GM18873 (cell line): Measurements from ENCODE around the gene PCGF6.
"Not testable (repeated sequence)": the region's sequence is repeated elsewhere in the genome, so short reads cannot be mapped to it uniquely, and the experiment has no call there.

Source experiments
- ATAC-seq: cut with Tn5 transposase; IDR thresholded peaks from one replicate; pipeline ENCODE4 v1.9.1; 2021; ENCODE audit warnings: mild to moderate bottlenecking, moderate library complexity, moderate number of reproducible peaks; ENCODE audit not compliant: unreplicated experiment, low FRiP score

Gene PCGF6, protein sequence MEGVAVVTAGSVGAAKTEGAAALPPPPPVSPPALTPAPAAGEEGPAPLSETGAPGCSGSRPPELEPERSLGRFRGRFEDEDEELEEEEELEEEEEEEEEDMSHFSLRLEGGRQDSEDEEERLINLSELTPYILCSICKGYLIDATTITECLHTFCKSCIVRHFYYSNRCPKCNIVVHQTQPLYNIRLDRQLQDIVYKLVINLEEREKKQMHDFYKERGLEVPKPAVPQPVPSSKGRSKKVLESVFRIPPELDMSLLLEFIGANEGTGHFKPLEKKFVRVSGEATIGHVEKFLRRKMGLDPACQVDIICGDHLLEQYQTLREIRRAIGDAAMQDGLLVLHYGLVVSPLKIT

DNA sequence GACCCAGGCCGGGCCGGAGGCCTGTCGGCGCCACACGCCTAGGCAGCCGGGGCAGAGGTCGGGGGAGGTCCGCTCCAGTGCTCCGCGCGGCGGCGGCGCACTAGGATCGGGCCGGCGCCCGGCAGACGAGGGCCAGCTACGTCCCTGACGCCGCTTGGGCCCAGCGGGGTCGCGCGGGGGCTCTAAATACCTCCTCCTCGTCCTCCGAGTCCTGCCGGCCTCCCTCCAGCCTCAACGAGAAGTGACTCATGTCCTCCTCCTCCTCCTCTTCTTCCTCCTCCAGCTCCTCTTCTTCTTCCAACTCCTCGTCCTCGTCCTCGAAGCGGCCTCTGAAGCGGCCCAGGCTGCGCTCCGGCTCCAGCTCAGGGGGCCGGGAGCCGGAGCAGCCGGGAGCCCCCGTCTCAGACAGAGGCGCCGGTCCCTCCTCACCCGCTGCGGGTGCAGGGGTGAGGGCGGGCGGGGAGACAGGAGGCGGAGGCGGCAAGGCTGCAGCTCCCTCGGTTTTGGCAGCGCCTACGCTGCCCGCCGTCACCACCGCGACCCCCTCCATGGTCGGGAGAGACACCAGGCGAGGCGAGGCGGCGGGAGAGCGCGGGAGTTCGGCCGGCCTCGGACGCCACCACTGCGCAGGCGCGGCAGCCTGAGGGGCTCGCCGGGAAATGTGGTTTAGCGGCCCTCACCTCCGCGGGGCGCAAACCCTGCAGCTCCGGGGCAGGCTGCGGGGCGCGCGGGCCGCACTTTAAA is at the start of gene PCGF6:
Gene PCGF6, minus strand, starts transcription at position 624 of the 744 bp plus-strand sequence. Its CDS starts 74 bp downstream, at position 550.
- ATAC-seq = peak; percentile 58

DNA sequence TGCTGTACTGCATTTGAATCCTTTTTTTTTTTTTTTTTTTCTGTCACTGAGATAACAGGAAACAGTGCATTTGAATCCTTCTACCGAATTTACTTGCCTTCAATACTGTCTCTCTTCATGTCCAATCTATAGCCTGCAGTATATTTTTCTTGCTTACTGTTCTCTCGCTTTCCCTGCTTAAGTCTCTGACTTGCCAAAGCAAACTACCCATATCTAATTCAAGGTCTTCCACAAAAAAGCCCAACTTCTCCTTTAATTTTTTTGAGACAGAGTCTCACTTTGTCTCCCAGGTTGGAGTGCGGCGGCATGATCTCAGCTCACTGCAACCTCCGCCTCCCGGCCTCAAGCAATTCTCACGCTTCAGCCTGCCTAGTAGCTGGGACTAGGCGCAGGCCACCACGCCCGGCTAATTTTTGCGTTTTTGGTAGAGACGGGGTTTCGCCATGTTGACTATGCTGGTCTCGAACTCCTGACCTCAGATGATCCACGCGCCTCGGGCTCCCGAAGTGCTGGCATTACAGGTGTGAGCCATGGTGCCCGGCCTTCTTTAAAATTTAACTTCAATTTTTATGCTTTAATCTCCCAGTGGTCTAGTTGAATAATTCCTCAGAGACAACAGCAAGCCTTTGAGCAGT is 46.4 kb upstream of the PCGF6 start:
- ATAC-seq = no peak

DNA sequence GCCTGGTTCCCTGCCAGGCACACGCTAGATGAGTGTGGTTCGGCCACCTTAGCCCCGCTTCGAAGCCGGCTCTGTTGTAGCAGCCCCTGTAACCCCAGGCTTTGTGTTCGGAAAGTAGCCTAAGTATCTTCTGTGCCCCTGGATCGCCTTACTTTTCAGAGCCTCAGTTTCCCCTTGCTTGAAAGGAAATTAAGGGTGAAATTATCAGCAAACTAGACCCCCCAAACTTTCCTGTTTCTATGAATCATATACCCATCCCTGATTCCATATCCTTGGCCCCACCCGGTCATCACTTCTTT is 45.8 kb upstream of the PCGF6 start:
- ATAC-seq = no peak

DNA sequence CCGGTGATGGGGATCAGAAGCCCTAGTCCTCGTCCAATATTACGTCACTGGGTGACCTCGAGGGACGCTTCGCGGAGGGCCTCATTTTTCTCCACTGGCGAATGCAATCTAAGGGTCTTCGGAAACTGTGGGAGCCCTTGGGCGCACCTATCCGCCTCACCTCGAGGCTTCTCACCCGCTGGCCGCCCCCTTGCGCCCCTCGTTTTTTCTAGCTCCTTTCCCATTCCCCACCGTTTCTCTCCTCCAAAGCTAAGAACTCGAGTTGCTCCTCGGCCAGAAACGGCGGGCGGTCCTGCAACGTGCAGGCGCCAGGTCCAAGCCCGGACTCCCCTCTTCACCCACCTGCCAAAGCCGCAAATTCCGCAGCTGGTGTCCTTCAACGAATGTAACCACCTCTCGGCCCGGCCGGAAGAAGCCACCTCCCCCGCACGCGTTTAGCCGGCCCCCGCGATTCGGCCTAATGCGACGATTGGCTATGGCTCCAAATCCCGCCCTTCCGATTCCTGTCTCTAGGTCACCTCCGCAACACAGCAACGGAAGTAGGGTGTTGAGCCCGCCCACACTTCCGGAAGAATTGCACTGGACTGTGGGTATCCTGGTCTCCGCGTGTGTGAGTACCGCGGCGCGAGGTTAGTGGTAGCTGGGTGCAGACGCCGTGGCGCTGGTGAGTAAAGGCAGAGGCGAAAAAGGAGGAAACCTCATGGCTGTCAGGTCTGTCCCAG is 45.3 kb upstream of the PCGF6 start, which contains the start of the genes ATP5MK and PDCD11:
Gene ATP5MK, minus strand, starts transcription at position 409 of the 722 bp plus-strand sequence. CDS start 4,018 bp downstream, outside the sequence.
Gene PDCD11, plus strand, starts transcription at position 560 of the 722 bp plus-strand sequence. CDS start 1,801 bp downstream, outside the sequence.
- peak; percentile 97 for ATAC-seq

DNA sequence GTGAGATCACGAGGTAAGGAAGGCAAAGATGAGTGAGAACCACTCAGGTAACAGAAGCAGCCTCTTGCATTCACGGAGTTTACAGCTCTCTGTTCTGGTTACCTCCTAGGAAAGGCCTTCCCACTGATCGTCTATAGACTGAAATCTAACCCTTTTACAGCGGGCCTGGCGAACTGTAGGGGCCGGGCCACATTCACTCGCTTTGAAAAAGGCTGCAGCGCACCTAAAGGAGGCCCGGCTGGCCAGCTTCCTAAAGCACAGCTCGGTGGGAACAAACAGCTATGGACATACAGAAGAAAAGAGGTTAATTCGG is 44.8 kb upstream of the PCGF6 start:
- ATAC-seq = no peak

DNA sequence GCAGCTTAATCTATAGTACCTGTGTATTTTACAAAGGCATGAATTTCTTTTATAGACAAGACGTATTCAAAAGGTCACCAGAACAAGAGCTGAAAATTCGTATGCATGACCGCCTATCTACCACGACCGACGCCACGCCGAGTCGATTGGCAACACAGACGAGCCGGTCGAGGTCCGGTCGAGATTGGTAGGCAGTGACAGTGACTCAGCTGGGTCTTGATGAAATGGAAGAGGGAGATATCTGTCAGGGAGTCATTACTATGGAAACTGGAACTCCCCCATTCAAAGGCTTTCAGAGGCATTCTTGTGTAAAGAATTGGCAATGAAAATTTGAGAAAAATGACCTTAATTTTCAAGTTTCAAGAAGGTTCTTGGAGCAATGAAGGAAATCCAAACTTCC is 43.2 kb upstream of the PCGF6 start:
- no peak for ATAC-seq

DNA sequence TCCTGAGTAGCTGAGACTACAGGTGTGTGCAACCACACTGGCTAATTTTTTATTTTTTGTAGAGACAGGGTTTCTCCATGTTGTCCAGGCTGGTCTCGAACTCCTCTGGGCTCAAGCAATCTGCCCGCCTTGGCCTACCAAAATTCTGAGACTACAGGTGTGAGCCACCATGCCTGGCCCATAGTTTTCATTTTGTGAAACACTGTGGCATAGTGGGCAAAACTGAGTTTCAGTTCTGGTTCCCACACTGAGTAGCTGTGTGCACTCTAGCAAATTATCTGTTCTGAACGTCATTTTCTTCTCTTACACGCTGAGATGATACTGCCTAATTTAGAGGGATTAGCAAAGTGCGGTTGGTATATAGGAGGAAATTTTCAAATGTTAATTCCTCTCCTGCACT is 31.8 kb upstream of the PCGF6 start:
- ATAC-seq = no peak

DNA sequence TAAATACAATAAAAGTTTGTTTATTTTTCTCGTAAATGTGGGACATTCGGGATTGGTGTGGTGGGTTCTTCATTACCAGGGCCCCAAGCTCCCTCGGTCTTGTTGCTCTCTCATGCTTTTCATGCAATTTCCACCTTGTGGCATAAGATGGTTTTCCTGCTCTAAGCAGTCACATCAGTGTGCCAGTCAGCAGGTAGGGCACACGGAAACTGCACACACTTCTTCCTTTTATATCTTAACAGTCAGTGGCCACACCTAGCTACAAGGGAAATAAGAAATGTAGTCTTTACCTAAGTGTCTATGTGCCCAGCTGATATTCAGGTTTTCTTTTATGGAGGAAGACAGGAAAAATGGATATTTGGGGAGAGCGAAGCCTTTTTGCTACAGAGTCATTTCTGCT is 23.3 kb upstream of the PCGF6 start:
- ATAC-seq = no peak

DNA sequence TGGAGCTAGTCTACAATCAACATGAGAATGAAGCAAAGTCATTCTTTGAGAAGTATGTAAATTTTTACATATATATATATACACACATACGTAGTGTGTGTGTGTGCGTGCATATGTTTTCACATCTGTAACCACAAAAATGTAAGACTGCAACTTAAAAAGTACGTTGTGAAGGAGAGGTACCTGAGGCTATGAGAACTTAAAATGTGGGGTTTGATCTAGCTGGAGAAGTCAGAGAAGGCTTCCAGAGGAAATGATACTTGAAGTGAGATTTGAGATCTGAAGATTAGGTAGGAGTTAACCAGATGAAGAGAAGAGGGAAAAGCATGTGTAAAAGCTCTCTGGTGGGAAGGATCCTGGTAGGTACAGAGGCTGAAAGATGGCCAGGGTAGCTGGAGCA is 22.6 kb upstream of the PCGF6 start:
- ATAC-seq = no peak

DNA sequence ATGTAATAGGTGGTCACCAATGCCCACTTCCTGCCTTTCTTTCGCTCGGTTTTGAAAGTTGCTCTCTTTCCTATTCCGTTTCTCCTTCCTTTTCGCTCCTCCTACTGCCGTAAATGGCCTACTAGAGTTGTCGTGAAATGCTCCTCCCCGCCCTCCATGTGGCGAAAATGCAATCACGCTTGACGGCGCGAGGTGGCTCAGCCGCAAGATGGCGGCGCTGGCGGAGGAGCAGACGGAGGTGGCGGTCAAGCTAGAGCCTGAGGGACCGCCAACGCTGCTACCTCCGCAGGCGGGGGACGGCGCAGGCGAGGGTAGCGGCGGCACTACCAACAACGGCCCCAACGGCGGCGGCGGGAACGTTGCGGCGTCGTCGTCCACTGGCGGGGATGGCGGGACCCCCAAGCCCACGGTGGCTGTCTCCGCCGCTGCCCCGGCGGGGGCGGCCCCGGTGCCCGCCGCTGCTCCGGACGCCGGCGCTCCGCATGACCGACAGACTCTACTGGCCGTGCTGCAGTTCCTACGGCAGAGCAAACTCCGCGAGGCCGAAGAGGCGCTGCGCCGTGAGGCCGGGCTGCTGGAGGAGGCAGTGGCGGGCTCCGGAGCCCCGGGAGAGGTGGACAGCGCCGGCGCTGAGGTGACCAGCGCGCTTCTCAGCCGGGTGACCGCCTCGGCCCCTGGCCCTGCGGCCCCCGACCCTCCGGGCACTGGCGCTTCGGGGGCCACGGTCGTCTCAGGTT is 17.0 kb upstream of the PCGF6 start, which contains the start of gene TAF5:
Gene TAF5, plus strand, starts transcription at position 195 of the 737 bp plus-strand sequence. Its CDS starts 14 bp downstream, at position 209.
- peak; percentile 48 for ATAC-seq

DNA sequence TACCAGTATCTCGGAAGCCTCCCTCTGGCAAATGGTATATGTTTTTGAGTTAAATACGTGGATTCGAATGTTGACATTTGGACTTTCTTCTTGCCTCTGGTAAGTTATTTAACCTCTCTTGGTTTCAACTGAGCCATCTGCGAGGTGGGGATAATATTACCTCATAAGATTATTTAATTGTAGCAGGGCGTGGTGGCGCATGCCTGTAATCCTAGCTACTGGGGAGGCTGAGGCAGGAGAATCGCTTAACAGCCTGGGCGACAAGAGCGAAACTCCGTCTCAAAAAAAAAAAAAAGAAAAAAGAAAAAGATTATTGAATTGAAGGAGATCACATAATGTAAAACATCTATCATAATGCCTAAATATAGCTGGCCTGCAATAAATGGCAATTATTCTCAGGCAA is 16.4 kb upstream of the PCGF6 start:
- ATAC-seq = no peak

DNA sequence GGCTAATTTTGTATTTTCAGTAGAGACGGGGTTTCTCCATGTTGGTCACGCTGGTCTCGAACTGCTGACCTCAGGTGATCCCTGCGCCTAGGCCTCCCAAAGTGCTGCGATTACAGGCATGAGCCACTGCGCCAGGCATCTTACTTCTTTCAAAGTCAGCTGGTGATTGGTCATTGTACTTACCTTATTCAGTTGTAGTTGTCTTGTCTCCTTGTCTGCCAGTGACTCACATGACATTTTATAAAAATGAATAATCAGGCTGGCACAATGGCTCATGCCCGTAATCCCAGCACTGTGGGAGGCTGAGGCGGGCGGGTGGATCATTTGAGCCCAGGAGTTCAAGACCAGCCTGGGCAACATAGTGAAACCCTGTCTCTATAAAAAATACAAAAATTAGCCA is 9.9 kb upstream of the PCGF6 start:
- ATAC-seq = not testable (repeated sequence)

DNA sequence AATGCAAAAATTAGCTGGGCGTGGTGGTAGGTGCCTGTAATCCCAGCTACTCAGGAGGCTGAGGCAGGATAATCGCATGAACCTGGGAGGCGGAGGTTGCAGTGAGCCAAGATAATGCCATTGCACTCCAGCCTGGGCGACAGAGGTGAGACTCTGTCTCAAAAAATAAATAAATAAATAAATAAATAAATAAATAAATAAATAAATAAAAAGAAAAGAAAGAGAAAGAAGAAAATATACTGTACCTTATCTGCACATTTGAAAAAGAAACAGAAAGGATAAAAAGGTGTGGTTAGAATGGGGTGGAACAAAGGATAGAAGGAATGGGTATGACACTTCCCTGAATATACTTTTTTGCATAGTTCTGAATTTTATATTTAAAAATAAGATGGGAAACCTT is 8.6 kb upstream of the PCGF6 start:
- ATAC-seq = not testable (repeated sequence)

DNA sequence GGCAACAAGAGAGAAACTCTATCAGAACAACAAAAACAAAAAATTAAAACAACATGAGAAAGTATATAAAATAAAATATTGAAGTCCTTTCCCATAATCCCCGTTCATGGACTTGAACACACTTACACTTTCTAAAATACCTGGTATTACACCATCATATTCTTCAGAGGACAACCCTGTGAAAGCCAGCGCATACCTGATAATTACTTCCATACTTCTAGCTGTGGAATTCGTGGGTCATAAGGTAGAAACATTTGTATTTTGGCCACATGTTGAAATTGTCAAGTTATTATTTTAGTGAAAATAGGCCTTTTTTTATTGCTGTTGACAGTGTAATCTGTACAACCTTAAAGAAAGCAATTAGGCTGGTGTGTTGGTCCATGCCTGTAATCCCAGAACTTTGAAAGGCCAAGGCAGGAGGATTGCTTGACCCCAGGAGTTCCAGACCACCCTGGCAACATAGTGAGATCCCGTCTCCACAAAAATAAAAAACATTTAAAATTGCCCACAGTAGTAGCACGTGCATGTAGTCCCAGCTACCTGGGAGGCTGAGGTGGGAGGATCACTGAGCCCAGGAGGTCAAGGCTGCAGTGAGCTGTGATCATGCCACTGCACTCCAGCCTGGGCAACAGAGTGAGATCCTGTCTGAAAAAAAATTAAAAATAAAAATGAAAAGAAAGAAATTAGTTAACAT is 5.1 kb upstream of the PCGF6 start:
- ATAC-seq = no peak

DNA sequence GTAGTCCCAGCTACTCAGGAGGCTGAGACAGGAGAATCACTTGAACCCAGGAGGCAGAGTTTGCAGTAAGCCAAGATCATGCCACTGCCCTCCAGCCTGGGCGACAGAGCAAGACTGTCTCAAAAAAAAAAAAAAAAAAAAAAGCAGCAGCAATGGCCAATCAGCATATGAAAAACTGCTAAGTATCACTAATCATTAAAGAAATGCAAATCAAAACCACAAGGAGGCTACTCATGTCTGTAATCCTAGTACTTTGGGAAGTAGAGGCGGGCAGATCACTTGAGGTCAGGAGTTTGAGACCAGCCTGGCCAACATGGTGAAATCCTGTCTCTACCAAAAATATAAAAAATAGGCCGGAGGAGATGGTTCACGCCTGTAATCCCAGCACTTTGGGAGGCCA is 3.6 kb upstream of the PCGF6 start:
- ATAC-seq = not testable (repeated sequence)

DNA sequence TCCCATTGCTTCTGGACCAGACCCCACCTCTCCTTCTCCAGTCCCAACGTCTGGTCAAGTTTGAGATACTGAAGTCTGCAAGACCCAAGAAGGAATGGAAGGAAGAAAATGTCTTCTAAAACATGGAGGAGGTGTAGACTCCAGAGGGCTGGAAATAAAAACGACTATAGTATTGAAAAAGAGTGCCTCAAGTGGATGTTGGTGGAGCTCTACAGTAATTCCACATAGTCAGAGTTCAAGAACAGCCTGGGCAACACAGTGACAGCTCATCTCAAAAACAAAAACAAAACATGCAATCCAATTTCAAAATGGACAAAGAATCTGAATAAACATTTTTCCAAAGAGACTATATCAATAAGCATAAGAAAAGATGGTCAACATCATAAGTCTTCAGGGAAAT is 2.3 kb upstream of the PCGF6 start:
- ATAC-seq = no peak

DNA sequence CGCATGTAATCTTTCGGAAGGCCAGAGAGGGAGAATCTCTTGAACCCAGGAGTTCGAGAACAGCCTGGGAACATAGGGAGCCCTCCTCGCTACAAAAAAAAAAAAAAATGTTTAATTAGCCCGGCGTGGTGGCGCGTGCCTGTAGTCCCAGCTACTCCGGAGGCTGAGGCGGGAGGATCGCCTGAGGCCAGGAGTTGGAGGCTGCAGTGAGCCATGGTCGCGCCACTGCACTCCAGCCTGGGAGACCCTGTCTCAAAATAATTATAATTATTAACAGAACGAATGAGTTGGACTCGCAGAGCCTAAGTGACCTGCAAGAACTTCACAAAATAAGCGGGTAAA is 794 bp downstream of the PCGF6 start:
- peak; percentile 15 for ATAC-seq

DNA sequence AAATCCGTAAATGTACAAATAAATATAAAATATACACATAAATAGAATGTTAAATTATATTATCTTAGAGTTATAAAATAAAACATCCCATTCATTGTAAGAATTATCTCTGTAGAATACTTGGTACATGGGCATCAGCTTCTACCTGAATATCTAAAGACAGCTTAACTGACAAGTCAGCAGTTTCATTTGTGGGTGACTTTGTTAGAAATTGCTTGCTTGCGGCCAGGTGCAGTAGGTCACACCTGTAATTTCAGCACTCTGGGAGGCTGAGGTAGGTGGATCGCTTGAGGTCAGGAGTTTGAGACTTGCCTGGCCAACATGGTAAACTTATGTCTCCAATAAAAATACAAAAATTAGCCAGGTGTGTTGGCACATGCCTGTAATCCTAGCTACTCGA is 14.6 kb downstream of the PCGF6 start:
- no peak for ATAC-seq

DNA sequence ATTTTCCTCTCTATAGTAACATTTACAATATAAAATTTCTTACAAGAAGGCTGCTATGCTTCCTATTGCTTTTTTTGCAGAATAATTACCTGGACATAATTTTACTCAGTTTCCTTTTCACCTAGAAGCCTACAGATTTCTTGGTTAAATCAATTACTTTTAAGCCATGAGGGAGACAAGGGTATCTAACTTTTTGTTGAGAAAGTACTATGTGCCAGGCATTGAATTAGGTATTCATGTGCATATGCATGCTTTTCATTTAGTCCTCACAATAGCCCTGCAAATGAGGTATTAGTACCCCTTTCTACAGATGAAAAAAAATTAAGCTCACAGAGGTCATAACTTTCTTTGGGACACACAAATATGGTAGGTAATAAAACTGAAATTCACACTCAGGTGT is 16.4 kb downstream of the PCGF6 start:
- ATAC-seq = no peak
